Neural cell (in vitro differentiated cells): ENCODE data around the gene FAM110A. TPM values are rescaled to one million over a fixed set of nuclear protein-coding genes. Genes with fewer than 3 reads are reported as not detected.

ENCODE experiments used
- H2AFZ ChIP-seq: fragments of 200-600, 300-800 bp; sonication (generic), shearing (Covaris generic); 2 replicates; pipeline ENCODE4 v1.6.0; 2014; ENCODE audit warnings: low read depth, mild to moderate bottlenecking, antibody characterized with exemption, low read length, moderate library complexity
- H3F3A ChIP-seq: fragments of 200-600 bp; shearing (Covaris generic); 2 replicates; pipeline ENCODE4 v1.6.1; 2016; ENCODE audit warnings: mild to moderate bottlenecking, moderate library complexity, mixed read lengths, antibody characterized with exemption, low read length; ENCODE audit not compliant: insufficient read depth, poor library complexity, severe bottlenecking
- H3K27ac ChIP-seq: fragments of 200-600, 300-800 bp; sonication (generic), shearing (Covaris generic); 2 replicates; pipeline ENCODE4 v1.5.1; 2014; ENCODE audit warnings: mild to moderate bottlenecking, low read length, moderate library complexity
- H3K27me3 ChIP-seq: fragments of 300-800, 200-600 bp; sonication (generic), shearing (Covaris generic); 2 replicates; pipeline ENCODE4 v1.6.0; 2014; ENCODE audit warnings: mild to moderate bottlenecking, low read depth, low read length, moderate library complexity; ENCODE audit not compliant: insufficient read depth
- H3K36me3 ChIP-seq: fragments of 300-800, 200-600 bp; sonication (generic), shearing (Covaris generic); 2 replicates; pipeline ENCODE4 v1.5.1; 2014; ENCODE audit warnings: mild to moderate bottlenecking, antibody characterized with exemption, low read length, moderate library complexity; ENCODE audit not compliant: insufficient read depth
- H3K4me2 ChIP-seq: fragments of 300-800, 200-600 bp; sonication (generic), shearing (Covaris generic); 2 replicates; pipeline ENCODE4 v1.6.0; 2014; ENCODE audit warnings: mild to moderate bottlenecking, low read length
- H3K4me3 ChIP-seq: fragments of 300-800, 200-600 bp; sonication (generic), shearing (Covaris generic); 2 replicates; pipeline ENCODE4 v1.5.1; 2014; ENCODE audit warnings: mild to moderate bottlenecking, low read length, moderate library complexity
- H3K79me2 ChIP-seq: fragments of 200-600 bp; shearing (Covaris generic); replicated peaks from 2 replicates; pipeline ENCODE4 v1.6.0; 2014; ENCODE audit warnings: mild to moderate bottlenecking, low read length, moderate library complexity; ENCODE audit not compliant: insufficient read depth
- H3K9ac ChIP-seq: fragments of 300-800, 200-600 bp; sonication (generic), shearing (Covaris generic); 2 replicates; pipeline ENCODE4 v1.6.1; 2016; ENCODE audit warnings: mild to moderate bottlenecking, low read length, mixed read lengths
- H3K9me2 ChIP-seq: fragments of 200-600 bp; shearing (Covaris generic); 2 replicates; pipeline ENCODE4 v1.6.1; 2016; ENCODE audit warnings: mild to moderate bottlenecking, low read length, mixed read lengths; ENCODE audit not compliant: insufficient read depth
- H3K9me3 ChIP-seq: fragments of 200-600, 300-800 bp; sonication (generic), shearing (Covaris generic); 2 replicates; pipeline ENCODE4 v1.6.1; 2016; ENCODE audit warnings: mild to moderate bottlenecking, mixed run types, low read length, moderate library complexity, mixed read lengths
- H4K20me1 ChIP-seq: fragments of 200-600 bp; shearing (Covaris generic); 2 replicates; pipeline ENCODE4 v1.6.1; 2016; ENCODE audit warnings: mild to moderate bottlenecking, mixed run types; ENCODE audit not compliant: insufficient read depth
- CTCF ChIP-seq: fragments of 450-650 bp; IDR thresholded peaks from 2 replicates; pipeline ENCODE4 v1.5.1; 2014; ENCODE audit warnings: antibody characterized with exemption, mild to moderate bottlenecking, moderate library complexity; ENCODE audit not compliant: poor library complexity, severe bottlenecking
- EP300 ChIP-seq: fragments of 450-650 bp; conservative IDR thresholded peaks from 2 replicates; pipeline ENCODE4 v1.6.1; 2014; ENCODE audit warnings: antibody characterized with exemption, mild to moderate bottlenecking, moderate library complexity; ENCODE audit not compliant: poor library complexity, severe bottlenecking
- EZH2 ChIP-seq: fragments of 200-600, 300-800 bp; shearing (Covaris generic), sonication (generic); IDR thresholded peaks from 2 replicates; pipeline ENCODE4 v1.6.1; 2014; ENCODE audit warnings: antibody characterized with exemption, low read length, borderline replicate concordance, mild to moderate bottlenecking; ENCODE audit not compliant: insufficient read depth, poor library complexity, severe bottlenecking
- MXI1 ChIP-seq: fragments of 450-650 bp; conservative IDR thresholded peaks from 2 replicates; pipeline ENCODE4 v1.6.1; 2014; ENCODE audit warnings: antibody characterized with exemption, mild to moderate bottlenecking; ENCODE audit not compliant: poor library complexity, severe bottlenecking
- POLR2AphosphoS5 ChIP-seq: IDR thresholded peaks from 2 replicates; pipeline ENCODE4 v1.6.1; 2012
- RAD21 ChIP-seq: fragments of 450-650 bp; conservative IDR thresholded peaks from 2 replicates; pipeline ENCODE4 v1.6.1; 2014; ENCODE audit warnings: antibody characterized with exemption, mild to moderate bottlenecking, moderate library complexity
- REST ChIP-seq: IDR thresholded peaks from 2 replicates; pipeline ENCODE4 v1.6.1; 2012; ENCODE audit warnings: borderline replicate concordance
- SMC3 ChIP-seq: fragments of 450-650 bp; conservative IDR thresholded peaks from 2 replicates; pipeline ENCODE4 v1.6.1; 2014; ENCODE audit warnings: antibody characterized with exemption, mild to moderate bottlenecking, moderate library complexity; ENCODE audit not compliant: poor library complexity
- TAF1 ChIP-seq: IDR thresholded peaks from 2 replicates; pipeline ENCODE4 v1.6.1; 2012; ENCODE audit warnings: low read depth
- polyA plus RNA-seq: library from polyadenylated mRNA; depleted of rRNA; stranded (reverse); fragments of >200 nt; gene quantifications from 2 replicates; pipeline ENCODE4 v1.2.3, GENCODE V29; 2014

Gene FAM110A
- polyA plus RNA-seq, 1 donor from 2014 or later: 5.8 TPM

- TF ChIP-seq MXI1: no peak
- TF ChIP-seq EZH2: no peak
- TF ChIP-seq CTCF: no peak
- no peak for TF ChIP-seq RAD21
- no peak for TF ChIP-seq POLR2AphosphoS5
- no peak for TF ChIP-seq TAF1
- Histone ChIP-seq H3K27me3 (no peaks in the 10 kb centered on the region), H2AFZ (no peak overlapping the region), H3K9me3 (no peaks in the 10 kb centered on the region), H3F3A (no peaks in the 10 kb centered on the region), H4K20me1 (no peaks in the 10 kb centered on the region), H3K36me3 (no peaks in the 10 kb centered on the region), H3K9ac (no peak overlapping the region), H3K4me3 (no peak overlapping the region), H3K79me2 (no peaks in the 10 kb centered on the region), H3K4me2 (no peak overlapping the region), H3K27ac (no peak overlapping the region), H3K9me2 (no peaks in the 10 kb centered on the region)
Measured at GRCh38 chr20:820323-820953, 13.1 kb upstream of the FAM110A start.

- no peaks in the 10 kb centered on the region for H3K9me3 ChIP-seq
- no peak overlapping the region for H3K9ac ChIP-seq
- H3K36me3 ChIP-seq: no peaks in the 10 kb centered on the region
- no peak for TF ChIP-seq EZH2
- no peak for TF ChIP-seq POLR2AphosphoS5
- no peak for TF ChIP-seq EP300
- no peak for TF ChIP-seq TAF1
- no peak for TF ChIP-seq MXI1
- no peak for TF ChIP-seq REST
- TF ChIP-seq CTCF: no peak
- no peak for TF ChIP-seq SMC3
- H3F3A ChIP-seq: no peaks in the 10 kb centered on the region
- no peak overlapping the region for H3K4me2 ChIP-seq
- H3K4me3 ChIP-seq: no peak overlapping the region
- H3K27me3 ChIP-seq: no peaks in the 10 kb centered on the region
- H2AFZ ChIP-seq: no peak overlapping the region
- no peaks in the 10 kb centered on the region for H3K79me2 ChIP-seq
- no peak overlapping the region for H3K27ac ChIP-seq
- H4K20me1 ChIP-seq: no peaks in the 10 kb centered on the region
- no peaks in the 10 kb centered on the region for H3K9me2 ChIP-seq
Measured at GRCh38 chr20:821046-821730, 12.3 kb upstream of the FAM110A start.
